Activated CD8-positive, alpha-beta memory T cell treated with anti-CD3 and anti-CD28 coated beads, Interleukin-2, amount 10 ng/mL, durations not matched to agents 7 days and 5 days (primary cell): ENCODE measurements around the gene PGA5. TPM values are rescaled to one million over a fixed set of nuclear protein-coding genes. Genes with fewer than 3 reads are reported as not detected.

Experiments used
- ATAC-seq: fragments of 150-1000 bp; cut with Tn5 transposase; one replicate; pipeline ENCODE4 v1.10.0; 2021; ENCODE audit warnings: moderate library complexity
- CTCF ChIA-PET: fragments of 350-600 bp; sonication (Branson Sonifier 250); formaldehyde crosslinking; loops from one replicate; lab custom pipeline; 2021; ENCODE audit warnings: antibody characterized with exemption; lab: Charles Lee
- DNase-seq: peaks from one replicate; pipeline ENCODE4 v3.0.0-alpha.2; 2020
- H3K27ac Mint-ChIP-seq: one replicate; pipeline ENCODE4 v1.8.0; 2021; ENCODE audit warnings: mild to moderate bottlenecking, mixed read lengths
- H3K27me3 Mint-ChIP-seq: one replicate; pipeline ENCODE4 v1.8.0; 2021; ENCODE audit warnings: mixed read lengths
- H3K36me3 Mint-ChIP-seq: one replicate; pipeline ENCODE4 v1.8.0; 2021; ENCODE audit warnings: mild to moderate bottlenecking, mixed read lengths
- H3K4me1 Mint-ChIP-seq: one replicate; pipeline ENCODE4 v1.8.0; 2021; ENCODE audit warnings: mixed read lengths
- H3K4me3 Mint-ChIP-seq: one replicate; pipeline ENCODE4 v1.8.0; 2021; ENCODE audit warnings: mild to moderate bottlenecking, moderate library complexity, mixed read lengths
- H3K9me3 Mint-ChIP-seq: one replicate; pipeline ENCODE4 v1.8.0; 2022; ENCODE audit warnings: low read depth, mixed read lengths
- total RNA-seq, 2 experiments: library from RNA; stranded (reverse); gene quantifications; one replicate each; pipeline ENCODE4 v1.2.3, GENCODE V29; 2021

Gene PGA5
- total RNA-seq, 2 experiments from 2014 or later: not detected

DNA sequence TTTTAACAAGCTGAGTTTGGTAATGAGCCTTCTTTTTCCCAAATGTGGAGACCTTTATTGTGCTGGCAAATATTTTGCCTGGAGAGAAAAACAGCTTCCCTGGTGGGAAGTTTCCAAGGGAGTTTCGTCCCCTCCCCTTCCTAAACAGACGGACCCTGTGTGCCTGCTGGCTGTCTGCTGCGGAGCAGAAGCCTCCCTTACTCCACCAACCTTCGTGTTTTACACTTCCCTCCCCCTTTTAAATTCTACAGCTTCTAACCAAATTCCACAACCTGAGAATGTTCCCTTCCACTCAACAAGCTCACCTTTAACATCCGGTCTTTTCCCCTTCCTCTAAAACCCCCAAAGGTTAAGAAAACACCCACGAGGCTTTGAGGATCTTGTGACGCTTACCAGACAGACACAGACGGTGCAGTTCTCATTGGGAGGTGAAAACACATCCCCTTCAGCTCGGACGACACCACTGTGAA lies 37.1 kb downstream of the PGA5 start:
- CTCF ChIA-PET: interaction anchor here (0.5 to 3.2 kb wide), 5 partner anchors 10 to 447 kb away, joined by 3 to 10 read pairs (median 3); no protein-coding TSS in a partner anchor
- DNase-seq: no peak
- Mint-ChIP-seq H3K9me3 (no peaks in the 10 kb centered on the region), H3K36me3 (no peaks in the 10 kb centered on the region), H3K4me3 (no peak overlapping the region), H3K4me1 (peaks cover 4% of the 10 kb centered on the region), H3K27ac (no peak overlapping the region), H3K27me3 (no peaks in the 10 kb centered on the region)
- ATAC-seq: no peak

DNA sequence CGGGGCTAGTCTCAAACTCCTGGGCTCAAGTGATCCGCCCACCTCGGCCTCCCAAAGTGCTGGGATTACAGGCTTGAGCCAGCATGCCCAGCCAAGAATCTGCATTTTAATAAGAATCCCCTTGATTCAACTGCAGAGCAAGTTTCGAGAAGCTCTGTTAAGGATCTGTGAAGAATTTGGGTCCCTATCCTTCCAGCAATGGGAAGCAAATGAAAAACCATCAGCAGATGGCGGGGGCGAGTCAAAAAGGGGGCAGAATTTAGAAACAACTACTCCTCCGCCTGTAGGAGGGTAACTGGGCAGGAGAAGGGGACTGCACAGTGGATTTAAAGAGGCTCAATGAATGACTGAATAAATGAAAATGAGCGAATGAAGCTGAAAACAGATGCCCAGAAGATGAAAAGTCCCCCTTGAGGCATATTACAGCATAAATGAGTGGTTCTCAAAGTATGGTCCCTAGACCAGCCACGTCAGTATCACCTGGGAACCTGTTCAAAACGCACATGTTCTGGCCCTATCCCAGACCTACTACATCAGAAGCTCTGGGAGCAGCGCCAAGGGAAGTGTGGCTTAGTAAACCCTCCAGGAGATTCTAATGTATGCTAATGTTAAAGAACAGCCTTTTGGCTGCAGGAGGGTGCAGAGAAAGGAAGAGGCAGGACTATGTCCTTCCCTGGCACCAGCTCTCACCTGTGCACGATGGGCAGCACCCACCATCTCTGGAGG lies 39.1 kb downstream of the PGA5 start:
- no peaks in the 10 kb centered on the region for H3K36me3 Mint-ChIP-seq
- CTCF ChIA-PET: interaction anchor here (0.5 to 1.8 kb wide), 5 partner anchors 10 to 252 kb away, joined by 3 to 6 read pairs (median 5); partner anchors contain the start of gene VWCE
- H3K4me3 Mint-ChIP-seq: no peak overlapping the region
- DNase-seq (no peak), ATAC-seq (no peak)
- H3K9me3 Mint-ChIP-seq: no peaks in the 10 kb centered on the region
- H3K4me1 Mint-ChIP-seq: peaks cover 4% of the 10 kb centered on the region
- H3K27me3 Mint-ChIP-seq: no peaks in the 10 kb centered on the region
- H3K27ac Mint-ChIP-seq: no peak overlapping the region

DNA sequence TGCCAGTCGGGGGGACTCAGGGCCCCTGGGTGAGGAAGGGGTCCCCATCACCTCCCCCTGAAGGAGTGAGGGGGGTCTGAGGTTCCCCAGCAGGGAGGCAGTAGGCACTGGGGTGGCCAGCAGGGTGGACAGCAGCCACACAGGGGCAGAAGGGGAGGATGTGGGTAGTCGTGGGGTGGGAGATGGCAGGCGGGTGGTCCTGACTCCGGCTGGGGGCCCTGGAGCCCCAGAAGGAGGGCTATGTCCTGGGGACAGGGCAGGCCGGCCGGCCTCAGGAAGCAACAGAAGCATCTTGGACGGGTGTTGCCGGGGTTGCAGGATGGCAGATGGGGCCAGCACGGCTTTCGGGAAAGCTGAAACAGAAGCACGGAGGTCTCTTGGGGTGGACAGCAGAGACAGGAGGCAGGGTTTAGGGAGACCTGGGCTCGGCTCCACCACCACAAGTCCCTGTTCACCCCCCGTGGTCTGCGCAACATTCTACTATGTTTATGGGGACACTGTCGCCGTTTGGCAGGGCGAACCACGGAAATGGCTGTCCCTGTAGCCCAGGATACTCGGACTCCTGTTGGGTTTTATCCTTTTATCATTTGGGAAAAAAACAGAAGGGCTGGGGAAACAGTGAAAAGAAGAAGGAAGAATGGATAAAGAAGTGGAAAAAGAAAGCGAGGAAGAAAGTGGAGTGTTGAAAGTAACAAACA lies 40.1 kb downstream of the PGA5 start:
- CTCF ChIA-PET: interaction anchor here (1.1 to 1.8 kb wide), 3 partner anchors 14 to 154 kb away, joined by 3 to 6 read pairs (median 6); partner anchors contain the start of gene VWCE
- DNase-seq (no peak), ATAC-seq (no peak)
- Mint-ChIP-seq H3K27me3 (no peaks in the 10 kb centered on the region), H3K9me3 (no peaks in the 10 kb centered on the region), H3K36me3 (no peaks in the 10 kb centered on the region), H3K27ac (no peak overlapping the region), H3K4me3 (no peak overlapping the region), H3K4me1 (peaks cover 4% of the 10 kb centered on the region)

DNA sequence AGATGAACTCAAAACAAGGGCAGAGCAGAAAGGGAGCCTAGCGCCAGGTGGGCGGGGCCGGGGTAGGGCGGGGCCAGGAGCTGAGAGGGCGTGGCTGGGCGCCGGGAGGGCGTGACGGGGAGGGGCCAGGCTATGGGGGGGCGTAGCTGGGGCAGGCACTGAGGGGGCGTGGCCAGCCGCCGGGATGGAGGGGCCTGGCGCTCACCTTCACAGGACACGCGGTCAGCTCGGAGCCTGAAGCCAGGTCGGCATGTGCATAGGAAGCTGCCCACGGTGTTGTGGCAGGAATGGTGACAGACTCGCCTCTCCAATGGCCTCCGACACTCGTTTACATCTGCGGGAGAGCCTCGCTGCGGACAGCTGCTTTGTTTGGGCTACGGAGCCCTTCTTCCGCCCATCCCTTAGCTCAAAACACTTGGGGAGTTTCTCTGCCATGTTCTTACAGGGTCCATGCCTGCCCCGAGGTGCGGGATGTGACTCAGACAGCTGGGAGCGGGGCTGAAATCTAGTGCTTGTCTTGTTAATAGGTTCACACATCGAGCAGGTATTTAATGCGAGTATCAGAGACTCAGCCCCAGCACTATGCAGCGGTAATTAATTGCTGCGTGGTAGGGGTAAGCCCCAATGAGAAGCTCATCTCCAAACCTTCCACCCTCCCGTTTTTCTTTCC lies 40.7 kb downstream of the PGA5 start:
- peak; percentile 65 for ATAC-seq
- H3K4me3 Mint-ChIP-seq: no peak overlapping the region
- no peaks in the 10 kb centered on the region for H3K9me3 Mint-ChIP-seq
- no peak overlapping the region for H3K27ac Mint-ChIP-seq
- DNase-seq: no peak
- no peaks in the 10 kb centered on the region for H3K27me3 Mint-ChIP-seq
- H3K4me1 Mint-ChIP-seq: peaks cover 4% of the 10 kb centered on the region
- no peaks in the 10 kb centered on the region for H3K36me3 Mint-ChIP-seq
- CTCF ChIA-PET: interaction anchor here (1.3 to 1.5 kb wide), 2 partner anchors 12 to 104 kb away, joined by 3 read pairs; no protein-coding TSS in a partner anchor

DNA sequence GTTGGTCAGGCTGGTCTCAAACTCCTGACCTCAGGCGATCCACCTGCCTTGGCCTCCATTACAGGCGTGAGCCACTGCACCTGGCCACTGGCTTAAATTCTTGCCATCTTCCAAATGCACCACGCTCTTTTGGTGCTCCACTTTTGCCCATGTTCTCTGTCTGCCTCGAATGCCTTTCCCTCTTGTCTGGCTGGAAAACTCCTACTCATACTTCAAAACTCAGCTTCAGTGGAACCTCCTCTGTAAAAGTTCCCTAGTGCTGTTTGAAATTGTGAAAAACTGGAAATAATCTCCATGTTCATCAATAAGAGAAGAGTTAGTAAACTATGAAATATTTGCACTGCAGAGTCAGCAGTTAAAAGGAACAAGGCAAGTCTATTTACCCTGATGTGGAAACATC lies 42.6 kb downstream of the PGA5 start:
- CTCF ChIA-PET: no interaction called here
- H3K27me3 Mint-ChIP-seq: no peaks in the 10 kb centered on the region
- H3K27ac Mint-ChIP-seq: no peak overlapping the region
- ATAC-seq (no peak), DNase-seq (no peak)
- no peaks in the 10 kb centered on the region for H3K36me3 Mint-ChIP-seq
- H3K4me1 Mint-ChIP-seq: no peaks in the 10 kb centered on the region
- no peak overlapping the region for H3K4me3 Mint-ChIP-seq
- no peaks in the 10 kb centered on the region for H3K9me3 Mint-ChIP-seq

DNA sequence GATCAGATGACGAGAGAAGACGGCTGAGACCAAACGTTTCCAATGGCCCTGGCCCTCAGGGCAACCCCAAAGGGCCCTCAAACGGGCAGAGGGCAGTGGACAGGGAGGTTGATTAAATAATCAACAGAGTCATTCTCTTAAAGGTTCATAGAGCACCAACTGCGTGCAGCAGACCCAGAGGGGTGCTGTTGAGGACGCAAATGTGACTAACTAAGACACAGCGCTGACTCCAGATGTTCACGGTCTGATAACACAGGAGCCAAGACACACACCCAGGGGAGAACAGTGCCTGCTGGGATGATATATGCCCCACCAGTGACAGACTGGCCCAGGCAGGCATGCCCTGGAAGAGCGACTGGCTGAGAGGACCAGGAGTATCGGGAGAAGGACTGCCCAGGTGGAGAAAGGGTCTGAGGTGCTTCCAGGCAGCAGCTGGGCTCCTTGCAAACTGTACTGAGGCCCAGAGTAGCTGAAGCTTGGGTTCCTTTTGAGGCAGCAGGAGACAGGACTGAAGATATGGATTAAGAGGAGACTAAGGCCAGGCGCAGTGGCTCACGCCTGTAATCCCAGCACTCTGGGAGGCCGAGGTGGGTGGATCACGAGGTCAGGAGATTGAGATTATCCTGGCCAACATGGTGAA lies 46.5 kb downstream of the PGA5 start:
- CTCF ChIA-PET: interaction anchor here (0.7 to 4.0 kb wide), 3 partner anchors 9 to 369 kb away, joined by 3 to 21 read pairs (median 3); no protein-coding TSS in a partner anchor
- DNase-seq: no peak
- no peak overlapping the region for H3K4me3 Mint-ChIP-seq
- H3K9me3 Mint-ChIP-seq: no peaks in the 10 kb centered on the region
- H3K4me1 Mint-ChIP-seq: peaks cover 2% of the 10 kb centered on the region
- no peak overlapping the region for H3K27ac Mint-ChIP-seq
- peaks cover 3% of the 10 kb centered on the region for H3K27me3 Mint-ChIP-seq
- no peaks in the 10 kb centered on the region for H3K36me3 Mint-ChIP-seq
- no peak for ATAC-seq

DNA sequence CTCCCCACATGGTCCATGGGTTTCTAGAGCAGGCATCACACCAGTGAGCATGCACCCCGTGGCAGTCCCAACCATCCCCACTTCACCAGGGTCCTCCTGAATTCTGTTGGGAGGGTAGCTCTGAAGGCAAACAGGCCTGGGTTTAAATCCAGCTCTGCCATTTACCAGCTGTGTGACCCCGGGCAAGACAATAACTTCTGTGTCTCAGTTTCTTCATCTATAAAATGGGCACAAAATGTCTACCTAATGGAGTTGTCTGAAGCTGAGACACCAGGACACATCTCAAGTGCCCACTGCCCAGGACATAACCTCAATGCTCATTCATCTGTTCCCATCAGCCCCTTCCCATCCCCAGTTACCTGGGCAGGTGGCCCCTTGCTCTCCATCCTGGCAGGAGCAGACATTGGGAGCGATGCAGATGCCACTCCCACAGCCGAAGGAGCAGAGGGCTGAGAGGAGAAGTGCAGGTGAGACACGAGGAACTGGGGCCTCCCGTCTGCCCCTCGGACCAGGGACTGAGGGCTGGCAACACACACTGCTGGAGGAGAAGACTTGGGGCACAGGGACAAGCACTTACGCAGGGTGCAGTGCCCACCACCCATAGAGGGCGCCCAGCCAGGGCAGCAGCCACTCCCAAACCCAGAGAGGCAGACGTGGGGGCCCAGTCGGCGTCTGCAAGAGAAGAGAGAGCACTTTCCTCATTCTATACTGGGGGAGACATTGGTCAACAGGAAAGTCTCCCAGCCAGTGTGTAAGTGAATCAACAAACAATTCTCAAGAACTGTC lies 50.1 kb downstream of the PGA5 start:
- peaks cover 17% of the 10 kb centered on the region for H3K4me1 Mint-ChIP-seq
- H3K36me3 Mint-ChIP-seq: no peaks in the 10 kb centered on the region
- no peaks in the 10 kb centered on the region for H3K9me3 Mint-ChIP-seq
- no peak overlapping the region for H3K4me3 Mint-ChIP-seq
- CTCF ChIA-PET: interaction anchor here (0.8 to 4.0 kb wide), 2 partner anchors 37 to 90 kb away, joined by 4 to 21 read pairs; no protein-coding TSS in a partner anchor
- peaks cover 13% of the 10 kb centered on the region for H3K27me3 Mint-ChIP-seq
- DNase-seq (no peak), ATAC-seq (no peak)
- H3K27ac Mint-ChIP-seq: no peak overlapping the region

DNA sequence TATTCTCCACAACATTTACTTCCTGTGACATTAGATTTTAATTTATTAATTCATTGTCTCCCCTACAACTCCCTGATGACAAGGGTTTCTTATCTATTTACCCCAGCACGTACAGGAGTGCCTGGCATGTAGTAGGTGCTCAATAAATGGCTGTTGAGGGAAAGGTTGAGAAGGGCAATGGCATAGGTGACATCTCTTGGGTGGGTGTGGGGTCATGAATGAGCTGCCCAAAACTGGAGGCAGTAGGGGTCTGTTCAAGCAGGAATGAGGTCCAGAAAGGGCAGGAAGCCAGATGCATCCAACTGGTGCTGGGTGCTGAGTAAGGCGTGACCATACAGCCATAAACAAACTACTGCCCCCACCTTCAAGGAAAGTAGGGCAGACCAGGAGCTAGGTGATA lies 51.4 kb downstream of the PGA5 start:
- no peak for ATAC-seq
- CTCF ChIA-PET: interaction anchor here (1.3 kb wide), 1 partner anchor 56 kb away, joined by 3 read pairs; no protein-coding TSS in a partner anchor
- peak overlapping the region; percentile 7 for H3K27ac Mint-ChIP-seq
- H3K36me3 Mint-ChIP-seq: peaks cover 5% of the 10 kb centered on the region
- H3K4me3 Mint-ChIP-seq: peak overlapping the region; percentile 20
- H3K27me3 Mint-ChIP-seq: peaks cover 13% of the 10 kb centered on the region
- DNase-seq: no peak
- no peaks in the 10 kb centered on the region for H3K9me3 Mint-ChIP-seq
- H3K4me1 Mint-ChIP-seq: peaks cover 23% of the 10 kb centered on the region

DNA sequence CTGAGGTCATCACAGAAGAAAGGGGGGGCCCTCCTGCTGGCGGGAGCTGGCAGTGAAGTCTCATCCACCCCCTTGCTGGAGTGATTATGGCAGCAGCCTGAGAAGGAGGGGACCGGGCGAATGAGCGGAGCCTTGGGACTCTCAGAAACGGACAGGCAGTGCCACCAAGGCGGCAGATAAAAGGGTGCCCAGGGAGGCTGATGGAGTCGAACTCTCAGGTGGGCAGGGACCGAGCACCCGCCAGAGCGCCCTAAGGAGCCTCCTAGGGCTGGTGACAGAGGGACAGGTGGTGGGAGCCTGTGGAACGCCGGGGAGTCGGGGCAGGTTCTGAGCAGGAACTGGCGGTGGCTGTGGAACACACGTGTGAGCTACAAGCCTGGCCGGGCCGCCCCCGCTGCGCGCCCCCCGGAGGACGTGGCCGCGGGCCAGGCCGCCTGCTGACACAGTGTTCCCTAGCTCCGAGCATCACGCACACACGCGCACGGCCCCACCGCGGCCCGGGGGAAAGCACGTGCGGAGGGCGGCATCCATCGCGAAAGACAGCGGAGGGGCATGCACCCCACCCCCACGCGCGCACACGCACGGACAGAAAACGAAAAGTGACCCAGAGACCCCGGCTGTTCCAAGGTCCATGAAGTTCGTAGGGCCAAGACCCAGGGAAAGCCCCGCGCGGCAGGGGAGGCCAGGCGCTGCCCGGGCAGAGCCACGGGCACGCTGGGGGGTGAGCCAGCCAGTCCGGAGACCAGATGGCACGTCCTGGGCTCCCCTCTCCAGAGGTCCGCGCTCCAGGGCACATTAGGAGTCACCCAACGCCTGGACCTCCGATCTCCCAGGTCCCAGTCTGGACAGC lies 53.1 kb downstream of the PGA5 start:
- ATAC-seq (peak; percentile 64), DNase-seq (peak; percentile 74)
- no peaks in the 10 kb centered on the region for H3K9me3 Mint-ChIP-seq
- peak overlapping the region; percentile 72 for H3K27ac Mint-ChIP-seq
- CTCF ChIA-PET: interaction anchor here (0.7 to 3.6 kb wide), 24 partner anchors 12 to 561 kb away, joined by 3 to 44 read pairs (median 4); partner anchors contain the start of genes CYB561A3, DDB1, TKFC and TMEM109
- H3K27me3 Mint-ChIP-seq: peaks cover 13% of the 10 kb centered on the region
- peaks cover 40% of the 10 kb centered on the region for H3K4me1 Mint-ChIP-seq
- H3K4me3 Mint-ChIP-seq: peak overlapping the region; percentile 76
- peaks cover 13% of the 10 kb centered on the region for H3K36me3 Mint-ChIP-seq

DNA sequence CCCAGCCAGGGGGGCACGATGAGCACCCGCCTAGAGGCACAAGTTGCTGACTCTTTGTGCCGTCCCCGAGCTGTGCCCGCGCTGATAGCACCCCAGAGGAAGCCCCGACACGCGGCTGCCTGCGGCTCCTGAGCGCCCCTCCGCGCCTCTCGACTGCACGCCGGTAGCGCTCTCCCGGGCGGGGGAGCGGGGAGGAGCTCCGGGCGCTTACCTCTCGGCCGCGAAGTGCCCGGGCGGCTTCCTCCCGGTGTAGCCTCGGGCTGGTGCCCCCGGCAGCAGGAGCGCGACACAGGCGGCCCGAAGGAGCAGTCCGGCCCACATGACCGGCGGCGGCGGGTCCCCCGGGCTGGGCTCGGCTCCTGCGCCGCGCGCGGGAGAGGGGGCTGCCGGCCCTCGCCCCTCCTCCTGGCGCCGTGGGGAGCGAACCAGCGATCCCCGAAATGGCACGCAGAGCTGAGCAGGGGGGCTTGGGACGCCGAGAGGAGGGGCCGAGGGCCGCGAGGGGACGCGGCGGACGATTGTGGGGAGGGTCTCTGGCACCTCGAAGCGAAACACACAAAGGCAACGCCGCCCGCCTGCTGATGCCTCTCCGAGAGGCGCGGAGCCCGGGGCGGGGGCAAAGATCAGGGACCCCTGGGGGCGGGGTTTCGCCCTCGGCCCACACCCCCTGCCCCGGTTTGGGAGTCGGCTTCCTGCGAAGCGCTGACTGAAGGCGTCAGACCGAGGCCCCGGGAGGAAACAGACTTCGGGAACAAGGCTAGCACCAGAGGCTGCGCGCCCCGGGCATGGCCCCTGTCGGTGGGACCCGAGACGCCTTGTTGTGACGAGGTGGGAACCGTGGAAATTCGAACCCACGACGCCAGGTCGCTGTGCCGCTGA lies 54.0 kb downstream of the PGA5 start, which contains the start of gene VWCE:
Gene VWCE, minus strand, starts transcription at position 600 of the 879 bp plus-strand sequence. Its CDS starts 279 bp downstream, at position 321.
- peaks cover 41% of the 10 kb centered on the region for H3K4me1 Mint-ChIP-seq
- peak; percentile 89 for ATAC-seq
- peak within 1 kb of the TSS; percentile 76 for H3K4me3 Mint-ChIP-seq
- CTCF ChIA-PET: interaction anchor here (0.6 to 3.6 kb wide), 24 partner anchors 14 to 382 kb away, joined by 3 to 44 read pairs (median 4); partner anchors contain the start of genes CYB561A3, TMEM109 and TMEM138
- peaks cover 13% of the 10 kb centered on the region for H3K27me3 Mint-ChIP-seq
- peaks cover 17% of the 10 kb centered on the region for H3K36me3 Mint-ChIP-seq
- peak within 1 kb of the TSS; percentile 72 for H3K27ac Mint-ChIP-seq
- H3K9me3 Mint-ChIP-seq: no peaks in the 10 kb centered on the region
- DNase-seq: peak; percentile 85
